NCI-H2107 treated with DMSO at 0.1 percent for 48 hours (cell line): ENCODE results near the gene GLDC.
A peak's percentile ranks its signal among the peaks of the same experiment; 100 is the strongest.
"Not testable (repeated sequence)": the region's sequence is repeated elsewhere in the genome, so short reads cannot be mapped to it uniquely, and the experiment has no call there.

Experiments
- DNase-seq: peaks from one replicate; lab custom pipeline; 2025; ENCODE audit not compliant: unreplicated experiment; lab: John Stamatoyannopoulos, UW

GLDC gene

DNA sequence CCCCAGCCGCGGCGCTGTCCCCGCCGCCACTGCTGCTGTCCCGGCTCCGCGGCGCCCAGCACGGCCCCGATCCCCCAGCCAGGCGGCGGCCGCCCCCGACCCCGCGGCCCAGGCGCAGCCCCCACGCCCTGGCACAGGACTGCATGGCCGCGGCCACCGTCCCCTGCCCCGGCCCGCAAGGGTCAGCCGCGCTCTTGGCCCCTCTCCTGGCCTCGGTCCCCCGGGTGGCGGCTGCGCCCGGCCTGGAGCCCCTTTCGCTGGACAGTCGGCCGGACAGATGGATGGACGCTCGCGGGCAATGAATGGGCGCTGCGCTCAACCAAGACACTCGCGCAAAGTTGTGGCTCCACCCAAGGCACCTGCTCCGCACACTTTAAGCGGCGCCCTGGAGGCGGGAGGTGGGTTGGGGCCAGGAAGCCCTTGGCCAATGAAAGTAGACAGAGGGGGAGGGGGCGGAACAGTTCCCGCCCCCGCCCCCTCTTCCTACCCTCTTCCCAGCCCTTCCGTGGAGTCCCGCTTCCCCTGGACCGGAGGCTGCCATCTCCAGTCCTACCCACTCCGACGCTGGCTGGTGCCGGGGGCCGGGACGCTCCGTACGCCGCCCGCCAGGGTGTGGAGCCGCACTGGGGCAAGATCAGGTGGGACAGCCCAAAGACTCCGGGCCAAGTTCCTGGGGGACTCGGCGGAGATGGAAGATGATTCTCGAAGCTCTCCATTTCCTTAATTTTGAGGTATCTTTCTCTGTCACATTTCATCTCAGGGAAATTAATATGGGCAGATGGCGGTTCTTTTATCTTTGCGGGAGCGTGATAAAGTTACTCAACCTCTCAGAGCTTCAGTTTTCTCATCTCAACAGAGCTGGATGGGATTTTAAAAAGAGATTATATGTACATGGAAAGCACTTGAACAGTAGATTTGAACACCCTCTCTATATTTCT, at the start of gene GLDC:
Gene GLDC (minus strand): TSS at position 375 of the 938 bp plus-strand sequence. CDS start 230 bp downstream, at position 145.
- peak; percentile 1 for DNase-seq

- DNase-seq, result no peak
Observed at GRCh38 chr9:6692881-6693361, 47.4 kb upstream of the GLDC start.

- no peak for DNase-seq
Observed at GRCh38 chr9:6692433-6692832, 46.9 kb upstream of the GLDC start.

GRCh38 chr9:6690675-6691070, 45.1 kb upstream of the GLDC start:
- not testable (repeated sequence) for DNase-seq

- no peak for DNase-seq
Observed at GRCh38 chr9:6689893-6690674, 44.6 kb upstream of the GLDC start.

DNA sequence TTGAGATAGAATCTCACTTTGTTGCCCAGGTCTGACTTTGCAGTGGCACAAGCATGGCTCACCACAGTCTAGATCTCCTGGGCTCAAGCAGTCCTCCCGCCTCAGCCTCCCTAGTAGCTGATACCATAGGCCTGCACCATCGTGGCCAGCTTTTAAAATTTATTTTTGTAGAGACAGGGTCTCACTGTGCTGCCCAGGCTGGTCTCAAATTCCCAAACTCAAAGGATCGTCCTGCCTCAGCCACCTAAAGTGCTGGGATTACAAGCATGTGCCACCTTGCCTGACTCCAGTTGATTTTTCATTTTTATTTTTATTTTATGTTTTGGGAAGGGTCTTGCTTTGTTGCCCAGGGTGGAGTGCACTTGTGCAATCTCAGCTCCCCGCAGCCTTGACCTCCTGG, 41.7 kb upstream of the GLDC start:
- no peak for DNase-seq

GRCh38 chr9:6686396-6686795, 40.9 kb upstream of the GLDC start:
- peak; percentile 9 for DNase-seq

DNA sequence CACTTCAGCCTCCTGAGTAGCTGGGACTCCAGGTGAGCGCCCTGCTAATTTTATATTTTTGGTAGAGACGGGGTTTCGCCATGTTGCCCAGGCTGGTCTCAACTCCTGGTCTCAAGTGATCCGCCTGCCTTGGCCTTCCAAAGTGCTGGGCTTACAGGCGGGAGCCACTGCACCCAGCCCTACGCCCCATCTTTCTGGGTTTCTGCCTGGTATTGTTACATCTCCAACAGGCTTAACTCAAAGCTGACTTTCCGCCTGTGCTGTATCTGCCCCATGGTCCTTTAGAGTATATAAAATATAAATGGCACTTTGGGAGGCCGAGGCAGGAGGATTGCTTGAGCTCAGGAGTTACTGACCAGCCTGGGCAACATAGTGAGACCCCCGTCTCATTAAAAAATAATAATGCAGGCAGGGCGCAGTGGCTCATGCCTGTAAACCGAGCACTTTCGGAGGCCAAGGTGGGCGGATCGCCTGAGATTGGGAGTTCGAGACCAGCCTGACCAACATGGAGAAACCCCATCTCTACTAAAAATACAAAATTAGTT, 36.5 kb upstream of the GLDC start:
- DNase-seq, result no peak

GRCh38 chr9:6681147-6681956, 35.8 kb upstream of the GLDC start:
- DNase-seq, result peak; percentile 83

GRCh38 chr9:6680797-6681146, 35.2 kb upstream of the GLDC start:
- no peak for DNase-seq

DNA sequence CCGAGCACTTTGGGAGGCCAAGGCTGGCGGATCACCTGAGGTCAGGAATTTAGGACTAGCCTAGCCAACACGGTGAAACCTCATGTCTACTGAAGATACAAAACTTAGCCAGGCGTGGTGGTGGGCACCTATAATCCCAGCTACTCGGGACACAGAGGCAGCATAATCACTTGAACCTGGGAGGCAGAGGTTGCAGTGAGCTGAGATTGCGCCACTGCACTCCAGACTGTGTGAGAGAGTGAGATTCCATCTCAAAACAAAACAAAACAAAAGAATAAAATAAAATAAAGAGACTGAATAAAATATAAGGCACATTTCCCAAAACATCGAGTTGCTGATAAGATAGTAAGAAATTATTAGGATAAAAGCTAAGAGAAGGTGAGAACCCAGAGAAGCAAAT, 32.3 kb upstream of the GLDC start:
- DNase-seq, result no peak

GRCh38 chr9:6676254-6676921, 30.9 kb upstream of the GLDC start:
- DNase-seq, result no peak

GRCh38 chr9:6675268-6675667, 29.7 kb upstream of the GLDC start:
- no peak for DNase-seq

- DNase-seq, result no peak
Observed at GRCh38 chr9:6673326-6674025, 27.9 kb upstream of the GLDC start.

DNA sequence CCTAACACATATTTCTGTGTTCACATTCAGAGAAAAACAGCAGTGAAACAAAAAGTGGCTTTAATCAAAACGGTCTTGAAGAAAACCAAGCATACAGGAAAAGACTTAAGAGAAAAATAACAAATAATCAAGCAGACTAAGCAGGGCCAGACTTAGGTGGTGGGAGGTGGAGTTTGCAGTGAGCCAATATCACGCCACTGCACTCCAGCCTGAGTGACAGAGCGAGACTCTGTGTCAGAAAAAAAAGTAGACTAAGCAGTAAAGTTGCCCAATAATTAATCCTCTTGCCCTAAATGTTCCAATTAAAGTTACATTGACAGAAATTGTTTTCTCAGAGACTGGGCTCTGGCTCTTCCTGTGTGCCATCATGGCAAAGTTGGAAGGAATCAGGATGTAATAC, 26.6 kb upstream of the GLDC start:
- DNase-seq, result no peak

- no peak for DNase-seq
Observed at GRCh38 chr9:6671416-6671815, 25.9 kb upstream of the GLDC start.

- no peak for DNase-seq
Observed at GRCh38 chr9:6669881-6670280, 24.4 kb upstream of the GLDC start.

DNA sequence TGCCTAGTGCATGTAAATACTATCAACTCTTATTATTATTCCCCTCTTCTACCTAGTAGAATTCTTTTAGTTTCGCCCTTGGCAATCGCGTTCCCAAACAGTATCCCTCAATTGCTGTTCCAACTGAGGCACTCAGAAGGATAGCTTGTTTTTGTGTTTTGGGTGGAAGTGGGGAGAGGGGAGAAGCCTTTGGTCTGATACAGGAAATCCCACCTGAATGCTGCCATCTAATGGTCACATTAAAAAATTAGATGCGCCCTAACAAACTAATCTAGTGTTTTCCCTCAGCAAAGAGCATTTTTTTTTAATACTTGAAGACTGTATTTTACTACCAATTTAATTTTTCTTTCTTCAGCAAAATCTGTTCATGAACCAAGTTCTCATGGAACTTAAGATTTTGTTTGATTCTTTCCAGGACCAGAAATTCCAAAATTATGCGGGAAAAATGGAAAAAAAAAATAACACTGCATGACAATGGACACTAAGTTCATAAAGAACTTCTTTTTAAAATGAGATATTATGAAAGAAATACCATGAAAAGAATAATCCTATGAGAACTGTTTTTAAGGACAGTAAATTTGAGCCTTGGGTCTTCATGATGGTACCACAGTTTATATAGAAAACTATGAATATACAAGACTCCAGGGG, 22.2 kb upstream of the GLDC start:
- DNase-seq, result peak; percentile 9

- no peak for DNase-seq
Observed at GRCh38 chr9:6667080-6667479, 21.6 kb upstream of the GLDC start.
